Stimulated activated CD4-positive, alpha-beta T cell treated with anti-CD3 and anti-CD28 coated beads, Interleukin-15, amount 100 ng/mL, for 1 hour (primary cell): ENCODE data around the gene PEAR1.
A peak's percentile ranks its signal among the peaks of the same experiment; 100 is the strongest.

ENCODE experiments used
- DNase-seq, 2 donors: peaks; one replicate each; pipeline ENCODE4 v3.0.0-alpha.2; 2020; ENCODE audit warnings: low read depth in 1 of 2, low spot score in 1 of 2

Gene PEAR1

DNA sequence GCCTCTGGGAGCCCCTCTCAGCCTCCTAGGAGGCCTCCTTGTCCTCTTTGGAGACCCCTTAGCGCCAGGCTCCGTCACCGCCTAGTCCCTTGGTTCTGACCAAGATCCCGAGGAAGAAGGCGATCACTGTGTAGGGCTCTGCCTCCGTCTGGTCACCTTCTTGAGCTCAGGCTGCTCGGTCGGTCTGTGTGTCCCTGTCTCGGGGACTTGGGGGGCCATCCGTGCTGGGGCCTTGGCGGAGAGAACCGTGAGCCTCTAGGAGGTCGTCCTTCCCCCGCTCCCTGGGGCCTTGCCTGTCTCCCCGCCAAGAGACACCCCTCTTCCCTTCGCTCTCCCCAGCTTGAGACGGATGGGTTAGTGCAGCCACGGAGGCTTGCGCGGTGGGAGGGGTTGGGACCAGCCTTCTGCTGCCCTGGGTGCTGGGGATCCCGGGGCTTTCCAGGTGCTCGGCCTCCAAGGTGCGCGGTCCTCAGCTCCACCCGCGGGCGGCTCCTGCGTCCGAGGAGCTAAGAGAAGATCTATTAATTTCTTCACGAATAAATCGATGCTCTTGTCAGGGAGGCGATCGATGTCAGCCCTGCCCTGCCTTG, 33.9 kb upstream of the PEAR1 start:
- no peak for DNase-seq

DNA sequence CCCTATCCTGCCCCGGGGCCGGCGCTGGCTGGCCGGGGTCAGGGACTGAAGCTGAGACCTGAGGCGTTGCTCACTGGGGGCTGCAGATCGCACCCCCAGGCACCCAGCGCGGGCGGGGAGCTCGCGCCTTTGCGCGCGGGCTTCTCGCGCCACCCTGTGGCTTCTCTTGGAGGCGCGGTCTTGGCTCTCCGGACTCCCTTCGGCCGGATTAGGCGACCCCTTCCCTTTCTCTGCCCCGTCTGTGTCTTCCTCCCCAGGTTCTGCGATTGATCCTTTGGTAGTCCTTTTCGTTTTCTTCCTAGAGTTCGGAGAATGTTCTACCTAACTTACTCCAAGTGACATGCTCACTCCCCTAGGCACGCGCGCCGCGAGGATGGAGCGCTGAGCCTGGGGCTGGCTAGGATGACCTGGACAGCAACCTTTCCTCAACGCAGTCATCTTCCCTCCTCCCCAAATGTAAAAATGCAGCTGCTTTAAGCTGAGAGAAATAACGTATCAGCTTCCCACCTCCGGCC, 33.3 kb upstream of the PEAR1 start:
- peak; percentile 33 to 49 for DNase-seq

DNA sequence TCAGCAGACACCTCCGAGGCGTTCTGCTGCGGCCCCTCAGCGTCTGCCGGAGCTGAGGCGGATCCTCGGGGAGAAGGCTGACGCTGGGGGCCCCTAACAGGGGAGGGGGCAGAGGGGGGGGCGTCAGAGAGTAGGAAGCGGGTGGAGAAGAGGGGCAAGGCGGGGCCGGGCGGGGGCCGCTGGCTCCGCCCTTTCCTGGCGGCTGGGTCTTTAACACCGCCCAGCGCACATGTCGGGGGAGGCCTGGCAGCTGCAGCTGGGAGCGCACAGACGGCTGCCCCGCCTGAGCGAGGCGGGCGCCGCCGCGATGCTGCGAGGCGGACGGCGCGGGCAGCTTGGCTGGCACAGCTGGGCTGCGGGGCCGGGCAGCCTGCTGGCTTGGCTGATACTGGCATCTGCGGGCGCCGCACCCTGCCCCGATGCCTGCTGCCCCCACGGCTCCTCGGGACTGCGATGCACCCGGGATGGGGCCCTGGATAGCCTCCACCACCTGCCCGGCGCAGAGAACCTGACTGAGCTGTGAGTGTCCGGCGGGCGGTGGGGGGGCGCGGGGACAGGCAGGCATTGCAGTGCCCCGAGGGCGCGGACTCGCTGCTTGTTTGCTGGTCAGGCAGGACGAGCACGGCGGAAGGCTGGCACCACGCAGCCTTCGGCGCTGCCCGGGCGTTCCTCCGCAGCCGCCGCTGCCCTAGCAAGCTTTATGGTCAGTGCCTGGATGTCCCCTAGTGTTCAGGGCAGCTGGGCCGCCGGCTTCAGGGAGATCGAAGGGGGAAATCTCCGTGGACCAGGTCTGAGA, 32.7 kb upstream of the PEAR1 start, which contains the start of gene NTRK1:
Gene NTRK1, plus strand, starts transcription at position 238 of the 796 bp plus-strand sequence. Its CDS starts 70 bp downstream, at position 308.
- DNase-seq, result peak in 1 of 2 donors; percentile 29

DNA sequence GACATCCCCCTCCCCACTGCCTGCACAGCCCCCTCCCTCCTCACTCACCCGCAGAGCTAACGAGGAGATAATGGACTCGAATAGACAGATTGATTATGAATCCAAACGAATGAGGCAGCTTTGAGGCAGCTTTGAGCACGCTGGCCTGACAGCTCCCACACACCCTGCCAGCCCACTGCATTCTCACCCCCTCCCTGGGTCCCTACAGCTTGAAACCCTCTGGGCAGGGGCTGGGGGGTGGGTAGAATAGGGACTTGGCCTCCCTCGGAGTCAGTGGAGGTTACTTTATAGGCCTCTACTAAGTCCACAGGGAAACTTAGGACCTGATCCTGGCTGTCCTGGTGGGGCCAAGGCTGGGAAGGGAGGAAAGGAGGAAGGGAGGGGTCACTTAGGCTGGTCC, 30.9 kb upstream of the PEAR1 start:
- no peak for DNase-seq

DNA sequence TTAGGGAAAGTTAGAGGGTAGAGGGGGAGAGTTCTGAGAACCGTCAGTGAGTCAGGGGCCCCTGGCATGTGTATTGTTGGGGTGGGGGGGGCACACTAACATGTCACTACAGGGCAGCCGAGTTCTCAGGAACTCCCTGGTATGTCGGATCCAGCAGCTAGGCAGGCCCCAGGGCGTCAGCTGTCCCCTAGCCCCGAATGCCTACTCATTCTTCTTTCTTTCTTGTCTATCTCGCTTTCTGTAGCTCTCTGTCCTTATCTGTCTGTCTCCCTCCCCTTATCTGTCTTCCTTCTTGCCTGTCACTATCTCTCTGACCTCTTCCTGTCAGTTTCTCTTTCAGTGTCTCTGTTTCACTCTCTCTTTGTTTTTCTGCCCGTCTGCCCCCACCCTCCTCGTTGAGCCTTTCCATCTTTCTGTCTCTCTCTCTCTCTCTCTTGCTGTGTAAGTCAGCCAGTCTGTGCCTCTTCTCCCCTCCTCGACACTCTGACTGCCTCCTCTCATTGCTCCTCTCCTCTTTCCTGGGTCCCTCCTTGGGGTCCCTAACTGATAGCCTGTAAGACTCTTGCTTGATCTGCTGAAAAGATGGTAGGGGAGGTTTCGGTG, 30.4 kb upstream of the PEAR1 start:
- no peak for DNase-seq

DNA sequence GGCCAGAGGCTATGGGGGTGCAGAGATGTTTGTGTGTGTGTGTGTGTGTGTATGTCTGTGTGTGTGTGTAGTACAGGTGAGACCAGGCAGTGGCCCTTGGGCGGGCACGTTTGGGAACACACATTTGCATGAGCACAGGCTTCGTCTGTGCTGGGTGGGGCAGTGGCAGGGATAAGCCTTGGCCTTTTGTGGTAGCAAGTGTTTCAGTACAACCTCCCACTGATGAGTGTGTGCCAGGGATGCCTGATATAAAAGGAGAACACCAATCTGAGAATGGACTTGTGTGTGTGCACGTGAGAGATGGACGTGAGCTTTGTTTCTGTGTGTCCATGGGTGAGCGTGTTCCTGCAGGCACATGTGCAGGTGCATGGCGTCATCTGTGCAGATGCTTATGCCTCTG, 29.9 kb upstream of the PEAR1 start:
- no peak for DNase-seq

DNA sequence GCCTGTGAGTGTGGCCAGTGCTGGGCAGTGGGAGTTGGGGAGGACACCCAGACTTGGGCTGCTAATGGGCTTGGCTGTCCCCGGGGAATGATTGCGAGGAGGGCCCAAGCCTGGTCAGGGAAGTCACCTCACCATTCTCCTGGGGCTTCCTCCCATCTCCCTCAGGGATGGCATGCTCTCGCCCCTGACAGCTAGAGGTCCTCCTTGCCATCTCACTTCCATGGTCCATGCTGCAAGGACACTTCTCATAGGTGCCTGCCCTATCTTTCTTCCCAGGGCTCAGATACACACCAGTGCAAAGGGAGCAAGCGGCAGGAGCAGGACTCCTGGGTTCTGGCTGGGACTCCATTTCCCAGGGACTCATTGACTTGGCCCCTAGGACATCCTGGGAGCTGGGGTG, 28.7 kb upstream of the PEAR1 start:
- DNase-seq, result no peak

DNA sequence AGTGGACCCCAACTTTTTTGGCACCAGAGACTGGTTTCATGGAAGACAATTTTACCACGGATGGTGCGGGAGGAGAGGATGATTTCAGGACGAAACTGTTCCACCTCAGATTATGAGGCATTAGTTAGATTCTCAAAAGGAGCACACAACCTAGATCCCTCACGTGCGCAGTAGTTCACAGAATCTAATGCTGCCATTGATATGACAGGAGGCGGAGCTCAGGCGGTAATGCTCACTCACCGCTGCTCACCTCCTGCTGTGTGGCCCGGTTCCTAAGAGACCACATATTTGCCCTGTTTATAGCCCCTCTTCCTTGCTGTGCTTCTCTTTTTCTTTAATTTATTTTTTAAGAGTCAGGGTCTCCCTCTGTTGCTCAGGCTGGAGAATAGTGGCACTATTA, 28.3 kb upstream of the PEAR1 start:
- DNase-seq, result no peak

DNA sequence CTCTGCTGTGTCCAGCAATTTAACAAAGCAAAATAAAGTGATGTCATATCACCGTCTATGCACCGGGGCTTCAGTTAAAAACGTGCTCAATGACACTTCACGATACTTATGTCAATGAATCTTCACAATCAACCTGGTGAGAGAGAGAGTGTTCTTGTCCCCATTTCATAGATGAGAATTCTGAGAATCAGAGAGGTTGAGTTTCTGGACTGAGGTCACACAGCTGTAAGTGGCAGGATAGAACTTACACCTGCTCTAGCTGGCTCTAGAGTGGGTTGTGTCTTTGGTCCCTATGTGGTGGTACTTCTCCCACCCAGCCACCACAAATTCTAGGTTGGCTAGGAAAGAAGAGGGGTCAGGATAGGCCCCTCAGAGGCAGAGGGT, 27.7 kb upstream of the PEAR1 start:
- no peak for DNase-seq

DNA sequence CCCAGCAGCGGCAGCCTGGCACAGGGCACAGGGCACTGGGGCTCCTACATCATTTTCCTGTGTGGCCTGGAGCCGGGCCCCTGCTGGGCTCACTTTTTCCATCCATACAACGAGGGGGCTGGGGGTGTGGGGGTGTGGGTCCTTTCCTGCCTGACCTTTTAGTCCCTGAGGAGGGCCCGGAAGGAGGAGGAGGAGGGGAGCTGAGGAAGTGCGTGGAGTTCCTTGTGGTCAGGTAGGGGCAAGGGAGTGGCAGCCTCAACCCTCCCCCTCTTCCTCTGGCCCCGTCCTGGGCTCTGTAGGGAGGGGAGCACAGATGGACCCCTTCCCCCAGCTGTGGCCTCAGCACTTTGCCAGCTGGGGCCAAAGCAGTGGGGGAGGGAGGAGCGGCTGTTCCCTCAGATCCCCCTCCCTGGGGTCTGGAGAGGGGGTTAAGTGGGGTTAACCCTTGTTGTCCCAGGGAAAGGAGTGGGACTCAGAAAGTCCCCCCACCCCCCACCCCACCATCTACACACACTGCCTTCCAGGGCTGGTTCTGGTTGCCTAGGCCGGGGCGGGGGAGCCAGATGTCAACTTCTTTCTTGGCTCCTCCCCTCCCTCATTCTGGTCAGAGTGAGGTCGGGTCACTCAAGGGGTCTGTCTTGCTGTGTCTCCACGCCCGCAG, 27.1 kb upstream of the PEAR1 start:
- no peak for DNase-seq

DNA sequence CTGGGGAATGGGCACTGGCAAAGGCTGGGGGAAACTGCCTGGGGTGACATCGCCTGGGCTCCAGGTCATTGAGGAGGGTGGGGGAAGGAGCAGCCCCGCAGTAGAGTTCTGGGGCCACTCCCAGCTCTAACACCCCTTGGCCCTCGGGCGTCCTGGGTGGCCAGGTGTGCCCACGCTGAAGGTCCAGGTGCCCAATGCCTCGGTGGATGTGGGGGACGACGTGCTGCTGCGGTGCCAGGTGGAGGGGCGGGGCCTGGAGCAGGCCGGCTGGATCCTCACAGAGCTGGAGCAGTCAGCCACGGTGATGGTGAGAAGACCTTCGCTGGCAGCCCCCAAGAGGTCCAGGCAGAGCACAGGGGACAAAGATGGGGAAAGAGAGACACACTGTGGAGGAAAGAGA, 25.2 kb upstream of the PEAR1 start:
- DNase-seq, result no peak

DNA sequence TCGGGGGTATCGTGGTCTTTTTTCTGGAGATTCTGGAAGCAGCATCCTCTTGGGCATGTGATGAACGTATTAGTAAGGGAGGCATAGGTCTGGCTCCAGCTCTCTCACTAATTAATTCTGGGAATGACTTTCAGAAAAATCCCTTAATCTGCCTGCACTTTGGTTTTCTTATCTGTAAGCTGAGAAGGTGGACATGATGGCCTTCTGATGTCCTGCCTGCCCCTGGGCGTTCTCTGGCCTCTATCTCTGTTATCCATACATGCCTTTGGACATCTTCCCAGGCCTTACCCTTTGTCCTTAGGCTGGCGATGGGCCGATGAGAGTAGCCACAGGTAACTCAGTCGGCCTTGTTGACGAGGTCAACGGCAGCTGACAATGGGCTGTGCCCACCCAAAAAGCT, 24.1 kb upstream of the PEAR1 start:
- no peak for DNase-seq

DNA sequence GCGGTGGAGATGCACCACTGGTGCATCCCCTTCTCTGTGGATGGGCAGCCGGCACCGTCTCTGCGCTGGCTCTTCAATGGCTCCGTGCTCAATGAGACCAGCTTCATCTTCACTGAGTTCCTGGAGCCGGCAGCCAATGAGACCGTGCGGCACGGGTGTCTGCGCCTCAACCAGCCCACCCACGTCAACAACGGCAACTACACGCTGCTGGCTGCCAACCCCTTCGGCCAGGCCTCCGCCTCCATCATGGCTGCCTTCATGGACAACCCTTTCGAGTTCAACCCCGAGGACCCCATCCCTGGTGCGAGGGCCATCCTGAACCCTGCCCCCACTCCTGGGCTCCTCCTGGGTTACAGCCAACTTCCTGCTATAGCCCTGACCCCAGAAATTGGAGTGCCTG, 19.9 kb upstream of the PEAR1 start:
- DNase-seq, result no peak

DNA sequence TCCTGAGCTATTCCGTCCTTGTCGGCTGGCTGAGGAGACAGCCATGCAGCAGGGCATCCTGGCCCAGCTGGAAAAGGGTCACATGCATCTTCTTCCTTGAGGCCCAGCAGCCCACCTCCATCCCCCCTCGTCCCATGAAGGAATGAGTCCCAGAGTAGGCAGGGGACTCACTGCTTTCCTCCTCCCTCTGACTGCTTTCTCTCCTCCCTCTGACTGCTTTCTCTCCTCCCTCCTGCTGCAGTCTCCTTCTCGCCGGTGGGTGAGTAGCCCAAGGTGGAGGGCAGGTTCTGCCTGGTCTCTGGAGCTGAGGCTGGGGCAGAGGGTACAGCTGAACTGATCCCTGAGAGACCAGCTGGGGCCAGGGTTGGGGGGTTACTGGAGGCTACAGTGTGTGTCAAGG, 19.4 kb upstream of the PEAR1 start:
- no peak for DNase-seq

DNA sequence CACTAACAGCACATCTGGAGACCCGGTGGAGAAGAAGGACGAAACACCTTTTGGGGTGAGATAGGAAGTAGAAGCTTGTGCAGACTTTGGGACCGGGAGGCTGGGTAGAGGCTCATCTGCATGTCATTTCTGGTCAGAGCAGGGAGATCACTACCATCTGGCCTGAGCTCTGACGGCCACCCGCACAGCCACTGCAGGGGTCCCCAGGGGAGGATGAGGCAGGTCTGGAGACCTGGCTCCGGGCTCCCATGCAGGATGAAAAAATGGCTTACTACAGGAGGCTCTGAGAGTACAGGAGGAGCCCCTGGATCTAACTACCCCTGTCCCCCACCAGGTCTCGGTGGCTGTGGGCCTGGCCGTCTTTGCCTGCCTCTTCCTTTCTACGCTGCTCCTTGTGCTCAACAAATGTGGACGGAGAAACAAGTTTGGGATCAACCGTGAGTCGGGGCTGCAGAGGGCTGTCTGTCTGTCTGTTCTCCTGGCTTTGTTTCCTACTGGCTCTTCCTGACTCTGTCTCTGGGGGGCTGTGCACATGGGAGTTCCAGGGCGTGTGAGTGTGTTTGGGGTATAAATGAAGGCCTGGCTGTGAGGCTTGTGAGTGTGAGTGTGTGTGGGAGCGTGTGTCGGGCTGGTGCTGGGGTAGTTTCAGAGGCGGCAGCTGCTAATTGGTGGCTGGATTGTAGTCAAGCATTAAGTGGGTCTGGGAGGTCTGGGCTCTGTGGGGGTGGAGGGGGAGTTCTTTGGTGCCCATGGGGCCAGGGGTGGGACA, 18.8 kb upstream of the PEAR1 start:
- DNase-seq, result no peak

DNA sequence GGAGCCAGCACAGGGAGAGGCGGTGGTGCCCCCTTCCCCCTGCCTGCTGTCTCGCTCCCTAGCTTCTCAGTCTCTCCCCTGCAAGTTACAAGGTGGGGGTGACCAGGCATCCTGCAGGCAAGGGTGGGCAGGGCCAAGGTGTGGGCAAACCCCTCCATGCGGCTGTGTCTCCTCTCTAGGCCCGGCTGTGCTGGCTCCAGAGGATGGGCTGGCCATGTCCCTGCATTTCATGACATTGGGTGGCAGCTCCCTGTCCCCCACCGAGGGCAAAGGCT, 18.2 kb upstream of the PEAR1 start:
- no peak for DNase-seq

DNA sequence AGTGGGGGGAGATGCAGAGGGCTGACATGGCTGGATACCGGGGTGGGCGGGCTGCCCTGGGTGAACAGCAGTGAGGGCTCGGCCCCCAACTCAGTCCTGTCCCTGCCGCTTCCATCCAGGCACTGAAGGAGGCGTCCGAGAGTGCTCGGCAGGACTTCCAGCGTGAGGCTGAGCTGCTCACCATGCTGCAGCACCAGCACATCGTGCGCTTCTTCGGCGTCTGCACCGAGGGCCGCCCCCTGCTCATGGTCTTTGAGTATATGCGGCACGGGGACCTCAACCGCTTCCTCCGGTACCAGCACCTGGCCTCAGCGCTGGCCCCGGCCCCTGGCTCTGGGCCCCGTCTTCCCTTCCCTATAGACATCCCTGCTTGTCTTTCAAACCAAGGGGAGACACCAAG, 17.2 kb upstream of the PEAR1 start:
- no peak for DNase-seq

DNA sequence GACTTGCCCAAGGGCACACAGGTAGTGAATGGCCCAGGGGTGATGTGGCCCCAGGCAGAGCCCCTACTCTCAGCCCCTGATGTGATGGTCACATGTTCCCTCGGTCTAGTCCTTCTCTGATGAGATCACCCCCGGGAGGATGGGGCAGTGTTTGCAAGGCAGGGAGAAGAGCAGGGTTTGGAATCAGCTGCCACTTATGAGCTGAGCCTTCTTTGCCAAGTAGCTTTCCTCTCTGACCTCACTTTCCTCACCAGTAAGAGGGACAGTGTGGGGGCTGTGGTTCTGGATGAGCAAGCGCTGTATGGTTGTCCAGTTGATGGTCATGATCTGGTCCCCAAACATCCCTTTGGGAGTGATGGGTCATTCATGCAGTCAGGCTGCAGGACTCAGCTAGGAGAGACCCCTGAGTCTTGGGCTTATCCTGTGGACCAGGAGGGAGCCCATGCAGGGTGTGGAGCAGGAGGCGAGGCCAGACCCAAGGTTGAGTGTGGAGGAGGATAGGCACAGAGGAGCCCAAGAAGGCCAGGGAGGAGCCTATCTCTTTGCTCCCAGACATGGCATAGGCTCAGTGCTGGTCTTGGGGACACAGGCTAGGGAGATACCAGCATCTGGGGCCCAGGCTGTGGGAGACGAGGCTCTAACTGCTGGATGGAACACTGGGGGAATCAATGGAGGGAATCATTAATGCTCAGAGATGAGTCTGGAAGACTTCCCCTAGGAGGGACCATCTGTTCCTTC, 15.9 kb upstream of the PEAR1 start:
- DNase-seq, result no peak

DNA sequence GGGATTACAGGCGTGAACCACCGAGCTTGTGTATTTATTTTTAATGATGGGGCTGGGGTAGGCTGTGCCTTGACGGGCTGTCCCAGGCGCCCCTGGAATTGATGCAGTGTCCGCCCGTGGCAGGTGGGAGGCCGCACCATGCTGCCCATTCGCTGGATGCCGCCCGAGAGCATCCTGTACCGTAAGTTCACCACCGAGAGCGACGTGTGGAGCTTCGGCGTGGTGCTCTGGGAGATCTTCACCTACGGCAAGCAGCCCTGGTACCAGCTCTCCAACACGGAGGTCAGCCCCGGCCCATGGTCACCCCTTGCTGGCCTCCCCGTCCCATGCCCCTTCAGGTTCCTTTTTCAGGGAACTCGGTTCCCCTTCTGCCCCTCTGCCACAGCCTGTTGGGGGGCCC, 13.6 kb upstream of the PEAR1 start:
- no peak for DNase-seq

DNA sequence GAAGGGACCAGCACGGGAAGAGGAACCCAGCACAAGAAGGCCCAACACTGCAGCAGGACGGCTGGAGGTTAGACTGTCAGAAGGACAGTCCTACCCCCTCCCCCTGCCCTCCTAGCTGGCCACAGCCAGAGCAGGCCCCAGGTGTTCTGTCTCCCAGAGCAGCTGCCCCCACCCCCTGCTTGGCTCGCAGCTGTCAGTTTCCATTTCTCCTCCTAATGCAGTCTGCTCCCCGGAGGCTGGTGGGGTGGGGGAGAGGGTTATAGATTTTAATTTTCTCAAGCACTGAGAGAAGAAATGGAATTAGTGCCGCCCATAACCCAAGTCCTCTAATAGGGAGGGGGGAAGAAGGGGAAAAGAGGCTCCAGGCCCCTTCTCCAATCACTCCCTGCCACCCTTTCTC, 13.0 kb upstream of the PEAR1 start:
- no peak for DNase-seq

DNA sequence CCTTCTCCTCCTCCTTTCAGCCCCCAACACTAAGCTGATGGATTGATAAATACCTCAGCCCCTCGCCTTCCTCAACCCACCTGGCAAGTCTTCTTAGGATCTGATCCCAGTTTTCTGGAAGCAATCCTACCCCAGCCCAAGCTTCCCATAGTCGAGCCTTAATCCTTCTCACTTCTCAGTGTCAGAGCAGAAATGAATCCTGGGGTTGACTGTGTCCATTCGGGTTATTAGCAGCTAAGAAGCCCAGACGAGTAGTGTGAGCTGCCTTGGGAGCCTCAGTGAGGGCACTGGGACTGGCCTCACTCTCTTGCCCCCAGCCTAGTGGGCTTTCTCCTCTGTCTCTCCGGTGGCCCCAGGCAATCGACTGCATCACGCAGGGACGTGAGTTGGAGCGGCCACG, 12.4 kb upstream of the PEAR1 start:
- no peak for DNase-seq
